Upper lobe of right lung (tissue), 1 donor: ENCODE results near the gene C1orf115. TPM values are rescaled to one million over a fixed set of nuclear protein-coding genes. Genes with fewer than 3 reads are reported as not detected.
"Not testable (repeated sequence)": the region's sequence is repeated elsewhere in the genome, so short reads cannot be mapped to it uniquely, and the experiment has no call there.

Experiments used
- ATAC-seq: fragments of 200-7000 bp; cut with Tn5 transposase; one replicate; pipeline ENCODE4 v1.9.1; 2020; ENCODE audit warnings: mild to moderate bottlenecking, moderate library complexity
- DNase-seq: peaks from one replicate; pipeline ENCODE4 v3.0.0-alpha.2; 2020
- H3K27ac ChIP-seq: fragments of 200-600 bp; one replicate; pipeline ENCODE4 v1.8.0; 2022
- H3K27me3 ChIP-seq: fragments of 200-600 bp; one replicate; pipeline ENCODE4 v1.8.0; 2022; ENCODE audit warnings: mild to moderate bottlenecking
- H3K36me3 ChIP-seq: fragments of 200-600 bp; one replicate; pipeline ENCODE4 v1.8.0; 2022
- H3K4me1 ChIP-seq: fragments of 200-600 bp; one replicate; pipeline ENCODE4 v1.8.0; 2022
- H3K4me3 ChIP-seq: fragments of 200-600 bp; one replicate; pipeline ENCODE4 v1.8.0; 2022; ENCODE audit warnings: mild to moderate bottlenecking
- H3K9me3 ChIP-seq: fragments of 200-600 bp; one replicate; pipeline ENCODE4 v1.8.0; 2022
- intact Hi-C: fragments of 100-400 bp; cut with DNase I; formaldehyde crosslinking; loops from one replicate; pipeline ENCODE4 v1.11.0; 2022
- total RNA-seq: library from RNA; stranded (reverse); fragmentation: NEBNext Ultra II Directional; extraction: Animal tissue kit (Norgen Biotek cat#: 25700); gene quantifications from one replicate; pipeline ENCODE4 v1.2.1, GENCODE V29; 2021
- TF ChIP-seq, protein P1 (sequence below): fragments of 200-600 bp; IDR thresholded peaks from one replicate; pipeline ENCODE4 v1.8.0; 2022; ENCODE audit warnings: antibody characterized with exemption
- donor health status: DM: no; HTN: yes; CAD: no; lungs with severe emphysema.

C1orf115 gene
- total RNA-seq, 1 donor from 2014 or later: 35.3 TPM

DNA sequence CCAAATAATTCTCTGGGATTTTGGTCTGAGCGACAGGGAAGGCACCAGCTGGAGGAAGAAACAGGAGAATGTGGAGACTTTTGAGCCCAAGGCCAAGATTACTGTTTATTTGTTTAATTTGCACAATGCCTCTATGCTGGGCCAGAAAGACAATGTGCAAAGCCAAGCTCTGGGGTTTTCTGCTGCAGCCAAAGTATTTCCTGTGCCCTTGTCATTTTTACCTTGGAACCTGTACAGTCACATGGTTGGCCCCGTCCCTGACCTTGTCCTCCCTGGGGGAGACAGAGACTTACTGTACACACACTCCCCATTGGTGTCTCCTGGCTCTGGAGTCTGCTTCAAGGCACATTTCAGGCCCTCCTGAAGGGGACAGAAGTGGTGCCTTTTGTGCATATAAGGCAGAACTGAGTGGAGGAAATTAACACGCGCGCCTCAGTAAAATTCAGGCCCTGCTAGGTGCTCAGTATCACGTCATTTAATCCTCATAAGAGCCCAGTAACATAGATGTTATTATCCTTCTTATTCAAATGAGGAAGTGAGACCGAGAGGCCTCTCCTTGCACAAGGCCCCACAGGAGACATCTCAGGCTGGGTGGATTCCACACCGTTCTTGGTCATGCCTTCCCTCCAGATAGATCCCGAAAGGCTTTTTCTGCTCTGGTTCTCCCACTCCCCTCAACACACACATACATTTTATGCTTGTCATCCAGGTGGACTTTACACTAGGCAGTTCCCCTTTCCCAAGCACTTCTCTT, 21.1 kb downstream of the C1orf115 start:
- DNase-seq (no peak), ATAC-seq (peak; percentile 60)
- Histone ChIP-seq H3K36me3 (no peaks in the 10 kb centered on the region), H3K27ac (no peak overlapping the region), H3K4me1 (no peaks in the 10 kb centered on the region), H3K27me3 (no peaks in the 10 kb centered on the region), H3K9me3 (no peaks in the 10 kb centered on the region), H3K4me3 (no peak overlapping the region)
- TF ChIP-seq, protein P1, sequence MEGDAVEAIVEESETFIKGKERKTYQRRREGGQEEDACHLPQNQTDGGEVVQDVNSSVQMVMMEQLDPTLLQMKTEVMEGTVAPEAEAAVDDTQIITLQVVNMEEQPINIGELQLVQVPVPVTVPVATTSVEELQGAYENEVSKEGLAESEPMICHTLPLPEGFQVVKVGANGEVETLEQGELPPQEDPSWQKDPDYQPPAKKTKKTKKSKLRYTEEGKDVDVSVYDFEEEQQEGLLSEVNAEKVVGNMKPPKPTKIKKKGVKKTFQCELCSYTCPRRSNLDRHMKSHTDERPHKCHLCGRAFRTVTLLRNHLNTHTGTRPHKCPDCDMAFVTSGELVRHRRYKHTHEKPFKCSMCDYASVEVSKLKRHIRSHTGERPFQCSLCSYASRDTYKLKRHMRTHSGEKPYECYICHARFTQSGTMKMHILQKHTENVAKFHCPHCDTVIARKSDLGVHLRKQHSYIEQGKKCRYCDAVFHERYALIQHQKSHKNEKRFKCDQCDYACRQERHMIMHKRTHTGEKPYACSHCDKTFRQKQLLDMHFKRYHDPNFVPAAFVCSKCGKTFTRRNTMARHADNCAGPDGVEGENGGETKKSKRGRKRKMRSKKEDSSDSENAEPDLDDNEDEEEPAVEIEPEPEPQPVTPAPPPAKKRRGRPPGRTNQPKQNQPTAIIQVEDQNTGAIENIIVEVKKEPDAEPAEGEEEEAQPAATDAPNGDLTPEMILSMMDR: no peak
- intact Hi-C loops: no loop called here

DNA sequence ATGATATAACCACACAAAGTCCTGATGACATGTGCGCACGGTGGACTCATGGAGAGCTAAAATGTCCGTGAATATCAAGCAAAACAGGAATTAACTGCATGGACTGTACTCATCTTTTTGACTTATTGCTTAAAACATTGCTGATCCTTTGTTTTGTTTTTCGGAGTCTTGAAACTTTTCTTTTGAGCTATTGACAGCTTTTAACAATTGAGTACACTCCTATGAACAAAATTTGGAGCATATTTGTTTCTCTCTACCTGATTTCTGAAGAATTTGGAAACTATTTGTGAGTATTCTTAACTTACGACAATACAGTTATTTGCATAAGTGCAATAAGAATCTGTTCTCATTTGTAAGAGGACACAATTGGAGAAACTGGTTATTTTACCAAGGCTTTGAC, 25.8 kb downstream of the C1orf115 start:
- H3K4me1 ChIP-seq, H3K27me3 ChIP-seq, DNase-seq, H3K27ac ChIP-seq, ATAC-seq, H3K4me3 ChIP-seq, intact Hi-C loops, H3K36me3 ChIP-seq, H3K9me3 ChIP-seq: not testable (repeated sequence)

GRCh38 chr1:220717800-220718640, 27.9 kb downstream of the C1orf115 start:
- no peaks in the 10 kb centered on the region for H3K27me3 ChIP-seq
- no peaks in the 10 kb centered on the region for H3K36me3 ChIP-seq
- H3K4me3 ChIP-seq: no peak overlapping the region
- TF ChIP-seq, protein P1: no peak
- intact Hi-C loops: no loop called here
- no peaks in the 10 kb centered on the region for H3K4me1 ChIP-seq
- ATAC-seq (no peak), DNase-seq (no peak)
- no peaks in the 10 kb centered on the region for H3K9me3 ChIP-seq
- H3K27ac ChIP-seq: no peak overlapping the region

DNA sequence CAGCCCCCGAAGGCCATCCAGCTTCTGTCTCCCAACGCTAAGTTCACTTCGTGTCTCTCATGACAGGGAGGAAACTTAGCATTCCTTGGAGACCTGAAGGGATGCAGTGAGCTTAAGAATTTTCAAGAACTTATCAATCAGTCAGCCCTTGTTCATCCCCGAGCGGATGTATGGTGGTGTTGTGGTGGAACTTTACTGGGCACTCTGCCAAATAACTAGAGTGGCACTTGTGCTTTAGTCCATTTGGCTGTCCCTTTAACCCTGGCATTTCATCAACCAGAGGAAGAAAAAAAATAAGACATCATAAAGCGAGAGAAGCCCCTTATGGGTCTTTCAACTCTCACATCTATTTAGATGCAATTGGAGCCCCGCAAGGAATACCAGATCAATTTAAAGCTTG, 31.1 kb downstream of the C1orf115 start:
- H3K4me1 ChIP-seq, H3K36me3 ChIP-seq, H3K27me3 ChIP-seq, DNase-seq, H3K4me3 ChIP-seq, H3K9me3 ChIP-seq, intact Hi-C loops, H3K27ac ChIP-seq, ATAC-seq: not testable (repeated sequence)

- no peaks in the 10 kb centered on the region for H3K36me3 ChIP-seq
- H3K4me1 ChIP-seq: no peaks in the 10 kb centered on the region
- intact Hi-C loops: no loop called here
- TF ChIP-seq, protein P1: no peak
- H3K27me3 ChIP-seq: no peaks in the 10 kb centered on the region
- no peaks in the 10 kb centered on the region for H3K9me3 ChIP-seq
- H3K4me3 ChIP-seq: no peak overlapping the region
- DNase-seq (no peak), ATAC-seq (peak; percentile 36)
- H3K27ac ChIP-seq: no peak overlapping the region
These were observed 36.5 kb downstream of the C1orf115 start for GRCh38 chr1:220726634-220727033.

DNA sequence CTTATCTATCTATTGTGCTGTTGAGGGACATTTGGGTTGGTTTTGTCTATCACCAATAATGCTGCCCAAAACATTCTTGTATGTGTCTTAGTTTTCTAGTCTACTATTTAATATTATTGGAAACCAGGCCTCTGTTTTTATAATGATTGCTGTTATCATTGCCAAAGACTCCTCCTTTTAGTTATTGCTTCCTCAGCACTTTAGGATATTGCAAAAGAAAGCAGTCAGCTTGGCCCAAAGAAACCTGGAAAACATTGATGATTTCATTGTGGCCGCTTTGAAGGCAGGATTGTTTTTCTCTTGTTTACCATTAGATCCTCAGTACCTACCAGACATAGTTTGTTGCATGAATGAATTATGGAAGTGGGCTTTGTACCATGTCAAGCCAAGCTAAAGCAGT, 37.4 kb downstream of the C1orf115 start:
- no peak for DNase-seq
- peaks cover under 1% of the 10 kb centered on the region for H3K4me1 ChIP-seq
- no peak for ATAC-seq
- no peaks in the 10 kb centered on the region for H3K27me3 ChIP-seq
- H3K36me3 ChIP-seq: no peaks in the 10 kb centered on the region
- H3K9me3 ChIP-seq: no peaks in the 10 kb centered on the region
- TF ChIP-seq, protein P1: no peak
- no peak overlapping the region for H3K4me3 ChIP-seq
- H3K27ac ChIP-seq: no peak overlapping the region
- intact Hi-C loops: no loop called here
